Choroid plexus epithelial cell (primary cell): ENCODE measurements around the gene TBC1D5.
"Not testable (repeated sequence)": the region's sequence is repeated elsewhere in the genome, so short reads cannot be mapped to it uniquely, and the experiment has no call there.

Source experiments
- DNase-seq: peaks from one replicate; pipeline ENCODE4 v3.0.0-alpha.2; 2010; ENCODE audit warnings: low read depth
- H3K4me3 ChIP-seq: 2 replicates; pipeline ENCODE4 v1.5.1; 2011; ENCODE audit warnings: low read depth, mild to moderate bottlenecking, control low read depth, low read length, moderate library complexity
- CTCF ChIP-seq: conservative IDR thresholded peaks from 2 replicates; pipeline ENCODE4 v1.5.1; 2011; ENCODE audit warnings: low read depth, mild to moderate bottlenecking, control low read depth, inconsistent platforms, low read length, moderate library complexity

The TBC1D5 gene

DNA sequence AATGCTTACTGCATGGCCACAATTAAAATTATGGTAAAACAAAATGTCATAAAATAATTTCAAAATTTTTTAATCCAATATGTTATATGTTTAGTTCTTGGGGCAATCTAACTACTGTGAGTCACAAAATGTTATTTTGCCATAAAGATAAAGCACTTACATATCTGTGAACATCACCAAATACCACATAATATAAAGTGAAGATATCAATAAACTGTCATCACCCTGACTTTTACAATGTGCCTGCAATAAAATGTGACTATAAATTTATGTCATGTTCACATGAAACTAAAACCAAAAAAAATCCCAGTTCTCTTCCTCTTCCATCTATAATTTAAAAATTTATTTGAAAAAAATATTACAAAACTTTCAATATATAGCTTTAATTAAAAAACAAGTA lies 191.8 kb downstream of the TBC1D5 start:
- no peak overlapping the region for H3K4me3 ChIP-seq
- DNase-seq: no peak
- TF ChIP-seq CTCF: no peak

GRCh38 chr3:17546500-17547255 lies 195.8 kb downstream of the TBC1D5 start:
- no peak for DNase-seq
- TF ChIP-seq CTCF: no peak

GRCh38 chr3:17544632-17545031 lies 197.8 kb downstream of the TBC1D5 start:
- peak; percentile 58 for TF ChIP-seq CTCF
- no peak overlapping the region for H3K4me3 ChIP-seq
- DNase-seq: peak; percentile 41

More at GRCh38 chr3:17546500-17547255, 195.8 kb downstream of the TBC1D5 start:
- H3K4me3 ChIP-seq: no peak overlapping the region

DNA sequence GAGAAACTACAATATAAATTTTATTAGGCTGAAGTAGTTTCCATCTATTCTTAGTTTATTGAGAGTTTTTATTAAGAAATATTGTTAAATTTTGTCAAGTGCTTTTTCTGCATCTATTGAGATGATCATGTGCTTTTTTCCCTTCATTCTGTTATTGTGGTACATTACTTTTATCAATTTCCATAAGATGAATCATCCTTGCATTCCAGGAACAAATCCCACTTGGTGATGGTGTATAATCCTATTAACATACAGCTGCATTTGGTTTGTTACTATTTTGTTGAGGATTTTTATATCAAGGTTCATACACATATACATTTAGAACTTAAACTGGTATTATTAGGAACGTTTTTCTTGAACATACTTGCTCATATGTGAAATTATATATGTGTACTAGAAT lies 199.8 kb downstream of the TBC1D5 start:
- DNase-seq: peak; percentile 6
- TF ChIP-seq CTCF: no peak
- H3K4me3 ChIP-seq: no peak overlapping the region

- no peak for DNase-seq
- no peak for TF ChIP-seq CTCF
- H3K4me3 ChIP-seq: no peak overlapping the region
These were observed 203.0 kb downstream of the TBC1D5 start for GRCh38 chr3:17539436-17539835.

GRCh38 chr3:17535274-17535673 lies 207.2 kb downstream of the TBC1D5 start:
- no peak for DNase-seq
- H3K4me3 ChIP-seq: no peak overlapping the region
- no peak for TF ChIP-seq CTCF

- not testable (repeated sequence) for DNase-seq, H3K4me3 ChIP-seq
These were observed 210.0 kb downstream of the TBC1D5 start for GRCh38 chr3:17532446-17532845.

DNA sequence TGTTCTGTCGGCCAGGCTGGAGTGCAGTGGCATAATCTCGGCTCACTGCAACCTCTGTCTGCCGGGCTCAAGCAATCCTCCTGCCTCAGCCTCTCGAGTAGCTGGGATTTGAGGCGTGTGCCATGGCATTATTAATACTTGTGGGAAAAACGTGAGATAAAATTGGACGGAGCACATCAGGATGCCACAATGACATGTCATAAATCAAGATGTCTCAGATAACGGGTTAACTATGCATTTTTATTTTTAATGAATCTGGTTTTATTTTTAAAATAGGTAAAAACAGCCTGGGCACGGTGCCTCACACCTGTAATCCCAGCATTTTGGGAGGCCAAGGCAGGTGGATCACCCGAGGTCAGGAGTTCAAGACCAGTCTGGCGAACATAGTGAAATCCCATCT lies 212.8 kb downstream of the TBC1D5 start:
- DNase-seq: no peak
- no peak for TF ChIP-seq CTCF

More for the DNA sequence above, 212.8 kb downstream of the TBC1D5 start:
- H3K4me3 ChIP-seq: no peak overlapping the region
